IMR-90 (cell line): ENCODE measurements around the gene LRRC75A. TPM values are rescaled to one million over a fixed set of nuclear protein-coding genes. Genes with fewer than 3 reads are reported as not detected.

ENCODE experiments used
- ATAC-seq: fragments of 200-7000 bp; cut with Tn5 transposase; 2 replicates; pipeline ENCODE4 v1.9.1; 2020; ENCODE audit warnings: low read depth, mild to moderate bottlenecking, moderate library complexity
- BruUV-seq: library from RNA; stranded (reverse); fragments of 400-500 nt; replicated peaks from 2 replicates; lab custom pipeline; 2021; lab: Mats Ljungman, UMichigan
- CTCF ChIA-PET: fragments of 300-600 bp; formaldehyde crosslinking; extraction: SDS; loops from one replicate; lab custom pipeline; 2021; ENCODE audit warnings: antibody characterized with exemption; lab: Yijun Ruan, JAX
- POLR2A ChIA-PET: fragments of 300-600 bp; sonication (Branson Sonifier 250); formaldehyde crosslinking; loops from one replicate; lab custom pipeline; 2022; ENCODE audit warnings: antibody characterized with exemption; ENCODE audit not compliant: unreplicated experiment; lab: Charles Lee
- DNase-seq: peaks from one replicate; pipeline ENCODE4 v3.0.0; 2013
- H2AFZ ChIP-seq: replicated peaks from 2 replicates; pipeline ENCODE3; 2013; ENCODE audit warnings: low read length, mild to moderate bottlenecking; ENCODE audit not compliant: poor library complexity
- H2AK5ac ChIP-seq: 2 replicates; pipeline ENCODE4 v1.6.1; 2013; ENCODE audit warnings: low read depth, low read length, inconsistent platforms
- H2AK9ac ChIP-seq: replicated peaks from 2 replicates; pipeline ENCODE3; 2013; ENCODE audit warnings: mild to moderate bottlenecking, low read depth, low read length, moderate library complexity; ENCODE audit not compliant: poor library complexity
- H2BK120ac ChIP-seq: 2 replicates; pipeline ENCODE4 v1.6.1; 2013; ENCODE audit warnings: low read depth, low read length, inconsistent platforms
- H2BK15ac ChIP-seq: 3 replicates; pipeline ENCODE4 v1.6.1; 2013; ENCODE audit warnings: low read depth, low read length, inconsistent platforms
- H2BK20ac ChIP-seq: 2 replicates; pipeline ENCODE4 v1.6.1; 2013; ENCODE audit warnings: low read depth, mild to moderate bottlenecking, inconsistent platforms, low read length, moderate library complexity
- H2BK5ac ChIP-seq: 2 replicates; pipeline ENCODE4 v1.6.1; 2013; ENCODE audit warnings: mild to moderate bottlenecking, low read depth, low read length, inconsistent platforms; ENCODE audit not compliant: poor library complexity, severe bottlenecking
- H3K14ac ChIP-seq: replicated peaks from 2 replicates; pipeline ENCODE4 v1.6.1; 2013; ENCODE audit warnings: low read depth, low read length, inconsistent platforms
- H3K18ac ChIP-seq: 2 replicates; pipeline ENCODE4 v1.6.1; 2013; ENCODE audit warnings: low read depth, low read length, control low read depth
- H3K23ac ChIP-seq: 2 replicates; pipeline ENCODE4 v1.6.1; 2013; ENCODE audit warnings: low read depth, low read length, inconsistent platforms
- H3K27ac ChIP-seq: 2 replicates; pipeline ENCODE4 v1.5.1; 2013; ENCODE audit warnings: mild to moderate bottlenecking, control low read depth, low read length; ENCODE audit not compliant: insufficient read depth
- H3K27me3 ChIP-seq: 2 replicates; pipeline ENCODE4 v1.6.1; 2013; ENCODE audit warnings: low read length; ENCODE audit not compliant: control insufficient read depth, insufficient read depth
- H3K36me3 ChIP-seq: 2 replicates; pipeline ENCODE4 v1.6.1; 2013; ENCODE audit warnings: low read length, mixed read lengths; ENCODE audit not compliant: control insufficient read depth, insufficient read depth
- H3K4ac ChIP-seq: 2 replicates; pipeline ENCODE4 v1.6.1; 2013; ENCODE audit warnings: low read depth, low read length, inconsistent platforms
- H3K4me1 ChIP-seq: 2 replicates; pipeline ENCODE4 v1.6.1; 2013; ENCODE audit warnings: low read length, mixed read lengths; ENCODE audit not compliant: control insufficient read depth, insufficient read depth
- H3K4me2 ChIP-seq: 2 replicates; pipeline ENCODE4 v1.6.1; 2013; ENCODE audit warnings: low read depth, mild to moderate bottlenecking, control low read depth, low read length, moderate library complexity
- H3K4me3 ChIP-seq: 2 replicates; pipeline ENCODE4 v1.5.1; 2013; ENCODE audit warnings: low read depth, mild to moderate bottlenecking, control low read depth, low read length, moderate library complexity; ENCODE audit not compliant: insufficient read depth
- H3K56ac ChIP-seq: 2 replicates; pipeline ENCODE4 v1.6.1; 2013; ENCODE audit warnings: low read length, inconsistent platforms; ENCODE audit not compliant: insufficient read depth; ENCODE audit errors: extremely low read depth
- H3K79me1 ChIP-seq, 2 experiments: 2 replicates each; pipeline ENCODE4 v1.6.1; 2013; ENCODE audit warnings: low read length in 2 of 2, inconsistent platforms in 1 of 2, low read depth in 1 of 2
- H3K9ac ChIP-seq: 2 replicates; pipeline ENCODE4 v1.6.1; 2013; ENCODE audit warnings: low read depth, low read length, control low read depth
- H3K9me1 ChIP-seq: 2 replicates; pipeline ENCODE4 v1.6.1; 2013; ENCODE audit warnings: low read length, inconsistent platforms; ENCODE audit not compliant: insufficient read depth
- H3K9me3 ChIP-seq: 2 replicates; pipeline ENCODE4 v1.6.1; 2013; ENCODE audit warnings: low read length; ENCODE audit not compliant: control insufficient read depth, insufficient read depth
- H4K20me1 ChIP-seq: 2 replicates; pipeline ENCODE4 v1.6.1; 2013; ENCODE audit warnings: low read length, inconsistent platforms; ENCODE audit not compliant: insufficient read depth
- H4K5ac ChIP-seq: 2 replicates; pipeline ENCODE4 v1.6.1; 2013; ENCODE audit warnings: mild to moderate bottlenecking, low read depth, low read length, control low read depth
- H4K8ac ChIP-seq, 2 experiments: 2 replicates each; pipeline ENCODE4 v1.6.1; 2013; ENCODE audit warnings: low read depth in 2 of 2, low read length in 2 of 2, control low read depth in 1 of 2, inconsistent platforms in 1 of 2
- H4K91ac ChIP-seq: 2 replicates; pipeline ENCODE4 v1.6.1; 2013; ENCODE audit warnings: low read depth, low read length, inconsistent platforms; ENCODE audit not compliant: insufficient read depth
- BHLHE40 ChIP-seq: fragments of 150-350 bp; IDR thresholded peaks from 2 replicates; pipeline ENCODE4 v1.6.1; 2016; ENCODE audit warnings: mild to moderate bottlenecking, low read depth, low read length
- CEBPB ChIP-seq: IDR thresholded peaks from 2 replicates; pipeline ENCODE4 v1.6.1; 2012; ENCODE audit warnings: low read depth, low read length, improper control_type of control experiment
- CHD1 ChIP-seq: IDR thresholded peaks from 2 replicates; pipeline ENCODE4 v1.6.1; 2012; ENCODE audit warnings: low read depth, low read length, improper control_type of control experiment
- CTCF ChIP-seq: conservative IDR thresholded peaks from 2 replicates; pipeline ENCODE4 v1.5.1; 2012; ENCODE audit warnings: mild to moderate bottlenecking, low read depth, low read length, improper control_type of control experiment
- FOS ChIP-seq: fragments of 150-350 bp; IDR thresholded peaks from 2 replicates; pipeline ENCODE4 v1.6.1; 2016; ENCODE audit warnings: low read depth, low read length
- MAFK ChIP-seq: IDR thresholded peaks from 2 replicates; pipeline ENCODE4 v1.6.1; 2012; ENCODE audit warnings: low read depth, low read length, improper control_type of control experiment
- MAZ ChIP-seq: IDR thresholded peaks from 2 replicates; pipeline ENCODE4 v1.6.1; 2012; ENCODE audit warnings: low read depth, mild to moderate bottlenecking, low read length, improper control_type of control experiment, moderate library complexity, borderline replicate concordance
- MXI1 ChIP-seq: IDR thresholded peaks from 2 replicates; pipeline ENCODE4 v1.6.1; 2012; ENCODE audit warnings: low read depth, mild to moderate bottlenecking, low read length, moderate library complexity, borderline replicate concordance
- NFE2L2 ChIP-seq: fragments of 150-350 bp; IDR thresholded peaks from 2 replicates; pipeline ENCODE4 v1.6.1; 2016; ENCODE audit warnings: low read depth, mild to moderate bottlenecking, low read length
- POLR2A ChIP-seq: IDR thresholded peaks from 2 replicates; pipeline ENCODE4 v1.6.1; 2012; ENCODE audit warnings: mild to moderate bottlenecking, low read depth, low read length
- RAD21 ChIP-seq: IDR thresholded peaks from 2 replicates; pipeline ENCODE4 v1.6.1; 2012; ENCODE audit warnings: low read length, improper control_type of control experiment
- RCOR1 ChIP-seq: IDR thresholded peaks from 2 replicates; pipeline ENCODE4 v1.6.1; 2012; ENCODE audit warnings: mild to moderate bottlenecking, low read length, improper control_type of control experiment; ENCODE audit not compliant: insufficient replicate concordance
- RFX5 ChIP-seq: IDR thresholded peaks from 2 replicates; pipeline ENCODE4 v1.8.0; 2012; ENCODE audit warnings: low read depth, mild to moderate bottlenecking, low read length, moderate library complexity
- SMC3 ChIP-seq: fragments of 150-350 bp; IDR thresholded peaks from 2 replicates; pipeline ENCODE4 v1.6.1; 2016; ENCODE audit warnings: low read depth, mild to moderate bottlenecking, antibody characterized with exemption, low read length, moderate library complexity
- WGBS, 2 experiments: methylation state at CpG; one replicate each; pipeline versions ENCODE4 v1.1.5 to v1.1.7; 2013; ENCODE audit warnings: missing lambda C conversion rate in 2 of 2; ENCODE audit not compliant: insufficient read length in 1 of 2; ENCODE audit errors: extremely low coverage in 2 of 2; 5-methylcytosine and 5-hydroxymethylcytosine counted together
- dilution Hi-C: fragments of 300-500 bp; cut with HindIII; formaldehyde crosslinking; loops from one replicate; pipeline ENCODE4 v1.14.3; 2018; ENCODE audit warnings: low sequenced_read_pairs; ENCODE audit not compliant: unreplicated experiment
- in situ Hi-C: fragments of 300-500 bp; cut with MboI; formaldehyde crosslinking; loops from 3 replicates; pipeline ENCODE4 v1.14.3; 2019; ENCODE audit warnings: low sequenced_read_pairs, inconsistent platforms, mixed read lengths
- intact Hi-C: fragments of 100-400 bp; cut with micrococcal nuclease; formaldehyde crosslinking; loops from 2 replicates; pipeline ENCODE4 v1.10.0; 2022
- polyA plus RNA-seq, 3 experiments: library from polyadenylated mRNA; depleted of rRNA; stranded (reverse); fragments of >200 nt; gene quantifications; 2 replicates each; pipeline ENCODE4 v1.2.3, GENCODE V29; 2012; ENCODE audit warnings: low replicate concordance in 1 of 3
- total RNA-seq: library from RNA; depleted of rRNA; stranded (reverse); fragments of >200 nt; gene quantifications from 2 replicates; pipeline ENCODE4 v1.2.3, GENCODE V29; 2012
- TF ChIP-seq, protein P1 (sequence below): fragments of 150-350 bp; IDR thresholded peaks from 2 replicates; pipeline ENCODE4 v1.6.1; 2017; ENCODE audit warnings: mild to moderate bottlenecking, antibody characterized with exemption, low read length, low read depth

Gene LRRC75A
- total and polyA plus RNA-seq, 2 of the 4 experiments (the other 2 are of a cell fraction), result 0.72 to 1.0 TPM

DNA sequence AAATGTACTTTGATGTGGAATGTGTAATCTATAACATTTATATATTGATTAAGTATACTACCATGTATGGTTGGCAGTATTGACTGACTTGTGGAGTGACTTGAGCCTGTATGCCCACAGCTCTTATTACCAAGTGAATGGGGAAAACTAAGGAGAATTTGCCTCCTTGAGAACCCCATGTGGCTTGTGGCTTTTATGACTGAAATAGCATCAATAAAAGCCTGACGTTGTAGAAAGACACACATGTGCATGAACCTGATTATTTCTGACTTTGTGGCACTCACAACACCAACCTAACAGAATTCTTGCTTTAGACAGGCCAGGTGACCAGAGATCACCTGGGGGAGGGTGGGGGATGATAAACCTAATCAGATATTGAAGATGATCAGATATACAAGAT is 2.1 kb upstream of the LRRC75A start:
- in situ Hi-C loops, result no loop called here
- Histone ChIP-seq H3K14ac (no peak overlapping the region), H4K20me1 (no peaks in the 10 kb centered on the region), H3K79me1 (no peaks in the 10 kb centered on the region), H3K27me3 (peaks cover 67% of the 10 kb centered on the region), H3K56ac (no peak overlapping the region), H3K4me3 (no peak overlapping the region), H3K9ac (no peak overlapping the region), H3K18ac (no peak overlapping the region), H3K4ac (no peak overlapping the region), H4K8ac (no peak overlapping the region), H3K4me1 (no peaks in the 10 kb centered on the region; the same call in 1 of the 2 replicates), H3K4me2 (no peak overlapping the region), H2BK15ac (no peak overlapping the region), H3K23ac (no peak overlapping the region), H3K9me1 (no peaks in the 10 kb centered on the region), H2BK5ac (no peak overlapping the region), H3K36me3 (no peaks in the 10 kb centered on the region), H2AK5ac (no peak overlapping the region), H3K27ac (no peak overlapping the region), H2BK20ac (no peak overlapping the region), H4K5ac (no peak overlapping the region), H2AFZ (no peak overlapping the region), H3K9me3 (no peaks in the 10 kb centered on the region), H2BK120ac (no peak overlapping the region), H2AK9ac (no peak overlapping the region), H4K91ac (no peak overlapping the region)
- dilution Hi-C loops, result no loop called here
- ATAC-seq, result no peak
- WGBS, 2 experiments, result no CpG with 5 or more reads among the region's 1 CpG
- CTCF ChIA-PET, result no interaction called here
- intact Hi-C loops, result no loop called here
- no peak for DNase-seq
- no TSS peak for BruUV-seq
- POLR2A ChIA-PET, result no interaction called here
- no peak for TF ChIP-seq CTCF
- TF ChIP-seq RFX5, result no peak
- TF ChIP-seq POLR2A, result no peak
- TF ChIP-seq CEBPB, result no peak
- TF ChIP-seq RAD21, result no peak
- TF ChIP-seq, protein P1, sequence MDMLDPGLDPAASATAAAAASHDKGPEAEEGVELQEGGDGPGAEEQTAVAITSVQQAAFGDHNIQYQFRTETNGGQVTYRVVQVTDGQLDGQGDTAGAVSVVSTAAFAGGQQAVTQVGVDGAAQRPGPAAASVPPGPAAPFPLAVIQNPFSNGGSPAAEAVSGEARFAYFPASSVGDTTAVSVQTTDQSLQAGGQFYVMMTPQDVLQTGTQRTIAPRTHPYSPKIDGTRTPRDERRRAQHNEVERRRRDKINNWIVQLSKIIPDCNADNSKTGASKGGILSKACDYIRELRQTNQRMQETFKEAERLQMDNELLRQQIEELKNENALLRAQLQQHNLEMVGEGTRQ, result no peak
- no peak for TF ChIP-seq MAFK
- TF ChIP-seq MAZ, result no peak
- no peak for TF ChIP-seq RCOR1
- TF ChIP-seq MXI1, result no peak
- TF ChIP-seq BHLHE40, result no peak
- TF ChIP-seq FOS, result no peak
- TF ChIP-seq CHD1, result no peak
- TF ChIP-seq SMC3, result no peak
- no peak for TF ChIP-seq NFE2L2
